Measurements from ENCODE around the gene TUBA8.
"Not testable (repeated sequence)": the region's sequence is repeated elsewhere in the genome, so short reads cannot be mapped to it uniquely, and the experiment has no call there.

The TUBA8 gene

DNA sequence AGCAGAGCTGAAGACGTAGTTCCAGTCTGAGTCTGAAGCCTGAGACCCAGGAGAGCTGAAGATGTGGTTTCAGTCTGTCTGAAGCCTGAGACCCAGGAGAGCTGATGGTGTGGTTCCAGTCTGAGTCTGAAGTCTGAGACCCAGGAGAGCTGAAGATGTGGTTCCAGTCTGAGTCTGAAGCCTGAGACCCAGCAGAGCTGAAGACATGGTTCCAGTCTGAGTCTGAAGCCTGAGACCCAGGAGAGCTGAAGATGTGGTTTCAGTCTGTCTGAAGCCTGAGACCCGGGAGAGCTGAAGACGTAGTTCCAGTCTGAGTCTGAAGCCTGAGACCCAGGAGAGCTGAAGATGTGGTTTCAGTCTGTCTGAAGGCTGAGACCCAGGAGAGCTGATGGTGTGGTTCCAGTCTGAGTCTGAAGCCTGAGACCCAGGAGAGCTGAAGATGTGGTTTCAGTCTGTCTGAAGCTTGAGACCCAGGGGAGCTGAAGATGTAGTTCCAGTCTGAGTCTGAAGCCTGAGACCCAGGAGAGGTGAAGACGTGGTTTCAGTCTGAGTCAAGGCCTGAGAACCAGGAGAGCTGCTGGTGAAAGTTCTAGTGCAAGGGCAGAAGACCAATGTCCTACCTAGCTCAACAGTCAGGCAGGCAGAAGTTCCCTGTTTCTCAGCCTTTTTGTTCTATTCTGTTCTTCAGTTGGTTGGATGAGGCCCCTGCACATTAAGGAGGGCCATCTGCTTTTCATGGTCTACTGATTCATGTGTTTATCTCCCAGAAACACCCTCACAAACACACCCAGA lies 3.9 kb upstream of the TUBA8 start:
- DNase-seq (ENCODE audit: low read depth in 2 of 2): not testable (repeated sequence)

GRCh38 chr22:18108187-18108586 lies 2.4 kb upstream of the TUBA8 start:
- DNase-seq (ENCODE audit: low read depth in 2 of 2): no peak

DNA sequence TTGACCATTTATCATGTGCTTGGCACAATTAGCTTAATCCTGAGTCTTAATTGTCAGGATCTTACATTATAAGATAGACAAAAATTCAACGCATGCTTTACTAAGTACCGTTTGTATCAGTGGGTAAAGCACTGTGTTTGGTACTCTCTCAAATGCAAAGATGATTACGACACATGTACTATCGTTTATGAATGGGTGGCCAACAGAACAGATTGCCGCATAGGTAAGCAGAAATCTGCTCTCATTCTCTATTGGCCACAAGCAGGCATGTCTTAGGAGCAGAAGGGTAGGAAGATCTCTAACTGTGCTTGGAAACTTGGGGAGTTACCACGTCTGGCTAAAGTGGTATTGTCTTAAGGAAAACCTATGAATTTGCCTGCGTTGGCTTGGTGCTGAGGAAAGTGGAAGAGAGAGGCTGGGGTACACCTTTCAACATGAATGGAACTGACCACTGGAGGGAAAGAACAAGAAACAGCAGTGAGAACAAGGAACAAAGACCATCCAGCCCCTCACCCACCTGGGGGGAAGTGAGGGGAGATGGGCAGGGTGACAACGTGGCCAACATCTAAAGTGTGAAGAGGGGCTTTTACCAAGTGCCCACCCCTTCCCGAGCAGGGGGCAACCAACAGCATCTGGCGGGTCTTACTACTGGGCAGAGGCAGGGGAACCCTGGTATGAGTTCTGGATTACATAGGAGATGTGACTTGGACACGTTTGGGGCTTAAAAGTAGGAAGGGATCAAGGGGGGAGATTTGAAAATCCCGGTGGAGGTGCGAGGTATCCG lies 1.0 kb upstream of the TUBA8 start:
- DNase-seq (ENCODE audit: low read depth in 2 of 2): no peak

GRCh38 chr22:18110954-18111758 lies 547 bp downstream of the TUBA8 start:
- no peak for DNase-seq (ENCODE audit: low read depth in 2 of 2)

- no peak for DNase-seq (ENCODE audit: low read depth in 2 of 2)
These were observed 1.2 kb downstream of the TUBA8 start for GRCh38 chr22:18111759-18112330.

- no peak for DNase-seq (ENCODE audit: low read depth in 2 of 2)
These were observed 1.8 kb downstream of the TUBA8 start for GRCh38 chr22:18112440-18112839.

DNA sequence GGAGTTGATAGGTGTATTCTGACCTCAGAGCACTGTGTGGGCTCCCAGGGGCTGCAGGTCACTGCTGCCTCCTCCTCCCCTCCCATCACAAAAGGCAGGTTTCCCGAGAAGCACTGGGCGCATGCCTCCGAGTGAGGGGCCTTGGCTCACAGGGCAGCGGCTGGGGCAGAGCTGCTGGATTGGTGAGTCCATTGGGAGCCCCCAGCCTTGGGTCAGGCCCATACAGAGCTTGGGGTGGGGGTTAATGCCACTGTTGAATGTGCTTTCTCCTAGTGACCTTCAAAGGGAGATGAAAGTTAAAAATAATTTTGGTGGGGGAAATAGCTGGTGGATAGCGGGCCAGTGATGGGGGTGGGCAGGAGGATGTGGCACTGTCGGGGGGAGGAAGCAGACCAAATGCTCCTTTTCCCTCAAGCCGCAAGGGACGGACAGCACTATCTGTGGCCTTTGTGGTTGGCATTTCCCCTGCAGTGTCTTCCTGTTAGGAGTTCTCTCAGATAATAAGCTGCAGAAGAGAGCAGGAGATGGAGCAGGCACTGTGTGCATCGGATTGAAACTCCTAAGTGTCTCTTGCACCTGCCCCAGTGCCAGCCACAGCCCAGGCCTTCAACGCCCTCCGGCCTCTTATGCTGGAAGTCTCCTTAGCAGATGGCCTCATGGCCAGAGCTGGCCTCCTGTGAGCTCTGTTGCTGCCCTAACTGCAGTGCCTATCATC lies 3.2 kb downstream of the TUBA8 start:
- no peak for DNase-seq (ENCODE audit: low read depth in 2 of 2)

- DNase-seq (ENCODE audit: low read depth in 2 of 2): no peak
These were observed 3.9 kb downstream of the TUBA8 start for GRCh38 chr22:18114495-18114894.

DNA sequence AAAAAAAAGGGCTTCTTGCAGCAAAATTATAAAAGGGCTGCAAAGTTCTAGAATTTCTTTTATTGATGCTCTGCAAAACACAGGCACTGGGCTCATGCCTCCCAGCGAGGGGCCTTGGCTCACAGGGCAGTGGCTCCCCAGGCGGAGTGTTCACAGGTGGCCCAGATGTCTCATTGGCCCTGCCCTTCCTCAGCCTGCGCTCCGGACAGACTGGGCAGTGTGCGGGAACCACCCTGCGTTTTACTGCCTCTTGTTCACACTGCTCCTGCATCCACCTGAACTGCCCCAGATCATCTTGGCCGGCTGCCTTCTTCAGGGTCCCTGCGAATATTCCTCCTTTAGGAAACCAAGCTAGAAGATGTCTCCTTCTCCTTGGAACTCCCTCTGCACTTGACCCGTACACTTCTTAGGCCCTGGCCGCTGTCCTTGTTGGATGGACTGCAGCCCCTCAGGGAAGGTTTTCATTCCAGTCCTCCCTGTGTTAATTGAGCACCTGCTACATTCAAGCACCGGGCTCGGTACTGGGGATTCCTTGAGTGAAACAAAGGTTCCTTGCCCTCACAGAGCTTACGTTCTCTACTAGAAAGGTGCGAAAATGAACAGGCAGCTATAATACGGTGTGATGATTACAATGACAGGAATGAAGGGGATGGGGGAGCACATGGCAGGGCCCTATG lies 4.5 kb downstream of the TUBA8 start:
- DNase-seq (ENCODE audit: low read depth in 2 of 2): no peak

DNA sequence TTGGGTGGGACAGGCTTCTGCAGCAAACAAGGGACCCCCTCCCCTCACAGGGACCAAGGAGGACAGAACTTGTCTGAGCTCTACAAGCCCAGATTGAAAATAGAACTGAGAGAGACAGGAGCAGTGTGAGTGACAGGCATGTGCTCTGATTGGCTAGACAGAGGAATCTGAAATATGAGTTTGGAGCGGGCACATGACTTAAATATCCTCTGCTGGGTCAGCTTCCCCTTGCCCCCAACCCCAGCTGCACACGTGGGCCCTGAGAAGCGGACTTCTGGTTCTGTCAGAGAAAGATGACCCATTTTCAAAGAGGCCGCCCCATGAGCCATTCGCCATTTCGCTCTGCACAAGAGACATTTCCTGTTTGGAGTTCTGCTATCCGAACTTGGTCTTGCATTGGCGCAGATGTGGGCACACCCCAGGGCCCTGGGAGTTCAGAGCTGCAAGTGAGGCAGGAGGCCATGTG lies 5.3 kb downstream of the TUBA8 start:
- no peak for DNase-seq (ENCODE audit: low read depth in 2 of 2)

DNA sequence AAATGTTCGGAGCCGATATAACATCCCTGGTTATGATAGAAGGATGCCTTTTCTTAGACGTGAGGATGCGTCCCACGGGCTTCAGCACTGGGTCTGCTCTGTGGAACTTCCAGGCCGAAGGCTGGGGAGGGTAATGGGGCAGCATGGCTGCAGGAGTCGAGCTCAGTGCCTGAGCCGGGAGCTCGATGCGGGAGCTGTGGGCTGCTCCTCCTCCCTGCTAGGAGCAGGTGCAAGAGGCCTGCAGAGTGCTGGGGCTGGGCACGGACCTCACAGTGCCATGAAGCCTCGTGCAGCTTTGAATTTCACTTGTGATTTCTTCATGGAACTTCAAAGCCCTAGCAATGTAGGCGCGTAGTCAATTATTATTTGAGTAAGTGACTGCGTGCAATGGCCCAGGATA lies 6.0 kb downstream of the TUBA8 start:
- DNase-seq (ENCODE audit: low read depth in 2 of 2): no peak

DNA sequence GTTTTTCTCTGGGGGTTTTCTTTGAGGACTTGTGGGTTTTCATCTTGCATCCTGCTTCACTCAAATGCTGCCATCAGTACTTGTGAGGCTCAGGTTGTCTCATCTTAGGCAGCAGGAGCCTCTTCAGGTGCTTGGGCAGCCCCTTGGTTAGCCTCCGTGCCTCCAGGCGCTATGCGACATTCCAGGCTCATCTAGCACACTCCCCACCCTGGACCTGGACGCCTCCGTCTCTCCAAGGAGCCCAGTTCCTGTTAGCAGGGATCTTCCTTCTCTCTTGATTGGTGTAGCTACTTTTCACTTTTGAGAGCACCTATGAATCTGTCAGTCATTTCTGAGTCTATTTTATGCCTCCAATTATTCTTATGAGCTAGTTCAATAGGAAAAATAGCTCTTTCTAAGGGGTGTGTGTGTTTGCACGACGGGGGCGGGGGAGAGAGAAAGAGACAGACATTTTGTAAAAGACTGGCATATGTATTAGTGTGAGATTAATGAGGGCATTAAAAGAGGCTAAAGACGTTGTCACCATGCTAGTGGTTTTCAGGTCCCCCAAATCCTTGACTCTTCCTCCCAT lies 7.8 kb downstream of the TUBA8 start:
- no peak for DNase-seq (ENCODE audit: low read depth in 2 of 2)

- no peak for DNase-seq (ENCODE audit: low read depth in 2 of 2)
These were observed 9.0 kb downstream of the TUBA8 start for GRCh38 chr22:18119409-18120110.

GRCh38 chr22:18120857-18121256 lies 10.2 kb downstream of the TUBA8 start:
- DNase-seq (ENCODE audit: low read depth in 2 of 2): no peak

GRCh38 chr22:18121506-18121905 lies 10.9 kb downstream of the TUBA8 start:
- DNase-seq (ENCODE audit: low read depth in 2 of 2): no peak

DNA sequence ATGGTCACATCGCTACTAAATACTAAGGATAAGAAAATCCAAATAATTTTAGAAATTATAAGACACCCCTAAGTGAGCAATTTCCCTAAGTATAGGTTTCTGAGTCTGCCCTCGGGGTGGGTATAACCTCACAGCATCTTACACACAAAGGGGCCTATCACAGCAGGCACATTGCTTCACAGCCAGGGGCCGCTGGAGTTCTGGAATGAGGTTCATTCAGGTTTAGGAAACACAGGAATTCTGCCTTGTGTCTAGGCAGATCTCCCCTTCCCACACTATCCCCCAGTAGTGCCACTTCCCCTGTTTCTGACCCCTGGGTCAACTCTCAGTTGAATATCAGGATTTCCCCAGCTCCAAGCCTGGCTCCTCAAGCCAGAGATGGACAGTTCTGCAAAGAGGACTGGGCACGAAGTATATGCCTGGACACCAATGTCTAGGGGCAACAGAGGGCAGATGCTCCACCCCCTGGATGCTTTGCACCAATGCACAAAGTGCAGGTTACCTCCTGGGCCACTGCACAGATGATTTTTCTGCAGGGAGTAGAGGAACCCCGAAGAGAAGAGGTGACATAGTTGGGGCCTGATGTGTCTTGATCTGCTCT lies 11.4 kb downstream of the TUBA8 start:
- no peak for DNase-seq (ENCODE audit: low read depth in 2 of 2)

DNA sequence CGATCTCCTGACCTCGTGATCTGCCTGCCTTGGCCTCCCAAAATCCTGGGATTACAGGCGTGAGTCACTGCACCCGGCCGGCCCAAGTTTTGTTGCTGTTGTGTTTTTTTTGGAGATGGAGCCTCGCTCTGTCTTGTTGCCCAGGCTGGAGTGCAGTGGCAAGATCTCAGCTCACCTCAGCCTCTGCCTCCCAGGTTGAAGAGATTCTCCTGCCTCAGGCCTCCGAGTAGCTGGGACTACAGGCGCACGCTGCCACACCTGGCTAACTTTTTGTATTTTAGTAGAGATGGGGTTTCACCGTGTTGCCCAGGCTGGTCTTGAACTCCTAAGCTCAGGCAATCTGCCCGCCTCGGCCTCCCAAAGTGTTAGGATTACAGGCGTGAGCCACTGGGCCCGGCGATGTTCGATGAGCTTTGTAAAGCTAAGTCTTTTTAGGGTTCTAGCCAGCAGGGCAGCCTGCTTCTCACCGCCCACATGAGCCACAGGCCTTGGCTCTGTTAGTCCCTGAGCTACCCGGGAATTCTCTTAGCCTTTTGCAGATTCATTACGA lies 12.9 kb downstream of the TUBA8 start:
- not testable (repeated sequence) for DNase-seq (ENCODE audit: low read depth in 2 of 2)

GRCh38 chr22:18126606-18127005 lies 16.0 kb downstream of the TUBA8 start:
- DNase-seq (ENCODE audit: low read depth in 2 of 2): no peak

DNA sequence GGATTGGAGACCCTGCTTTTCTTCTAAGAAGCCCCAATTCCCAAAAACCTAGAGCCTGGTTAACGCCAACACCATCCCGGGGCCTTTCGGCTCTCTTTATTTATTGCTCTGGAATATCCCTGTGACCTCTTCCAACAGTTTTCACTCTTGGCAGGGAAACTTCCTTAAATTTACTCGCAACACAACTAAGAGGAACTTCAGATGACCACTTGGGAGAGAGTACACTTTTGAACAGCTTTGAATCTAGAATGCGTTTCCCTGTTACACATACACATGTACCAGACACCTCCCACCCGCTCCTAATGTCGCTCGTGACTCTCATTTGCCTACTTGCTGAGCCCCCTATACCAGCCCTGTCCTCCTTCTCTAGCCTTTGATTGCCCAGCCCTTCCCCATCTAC lies 19.4 kb downstream of the TUBA8 start:
- DNase-seq (ENCODE audit: low read depth in 2 of 2): no peak

All from stimulated activated CD4-positive, alpha-beta T cell treated with anti-CD3 and anti-CD28 coated beads, Interleukin-1b, Interleukin-23, amount 100 ng/mL, for 1 hour (primary cell).